Raji (cell line): ENCODE data around the gene RASA3.

Experiments used
- POLR2A ChIP-seq: IDR thresholded peaks from 2 replicates; pipeline ENCODE4 v1.6.1; 2011; ENCODE audit warnings: low read depth, low read length, control low read depth; ENCODE audit not compliant: insufficient read depth

The RASA3 gene

GRCh38 chr13:114053026-114053425 is 79.4 kb downstream of the RASA3 start:
- no peak for TF ChIP-seq POLR2A

GRCh38 chr13:114050536-114051450 is 81.6 kb downstream of the RASA3 start:
- no peak for TF ChIP-seq POLR2A

GRCh38 chr13:114049626-114050101 is 82.8 kb downstream of the RASA3 start:
- TF ChIP-seq POLR2A, result no peak

GRCh38 chr13:114049026-114049425 is 83.4 kb downstream of the RASA3 start:
- no peak for TF ChIP-seq POLR2A

GRCh38 chr13:114048443-114048842 is 84.0 kb downstream of the RASA3 start:
- TF ChIP-seq POLR2A, result no peak

GRCh38 chr13:114047358-114047881 is 85.0 kb downstream of the RASA3 start:
- TF ChIP-seq POLR2A, result no peak

- TF ChIP-seq POLR2A, result no peak
These were observed 85.9 kb downstream of the RASA3 start for GRCh38 chr13:114046431-114046975.

- TF ChIP-seq POLR2A, result no peak
These were observed 87.2 kb downstream of the RASA3 start for GRCh38 chr13:114045113-114045735.

GRCh38 chr13:114044486-114044885 is 87.9 kb downstream of the RASA3 start:
- TF ChIP-seq POLR2A, result no peak

- TF ChIP-seq POLR2A, result no peak
These were observed 88.9 kb downstream of the RASA3 start for GRCh38 chr13:114043421-114044053.

GRCh38 chr13:114042066-114042815 is 90.2 kb downstream of the RASA3 start:
- no peak for TF ChIP-seq POLR2A

- TF ChIP-seq POLR2A, result no peak
These were observed 90.9 kb downstream of the RASA3 start for GRCh38 chr13:114041493-114041892.

- TF ChIP-seq POLR2A, result no peak
These were observed 92.8 kb downstream of the RASA3 start for GRCh38 chr13:114039471-114040141.

GRCh38 chr13:114038900-114039299 is 93.5 kb downstream of the RASA3 start:
- TF ChIP-seq POLR2A, result no peak
